MV-4-11 (cell line): ENCODE results near the gene KPNA4.
A peak's percentile ranks its signal among the peaks of the same experiment; 100 is the strongest.

Experiments
- DNase-seq: peaks from one replicate; lab custom pipeline; 2025; lab: John Stamatoyannopoulos, UW

The KPNA4 gene

GRCh38 chr3:160450846-160451245 lies 114.5 kb downstream of the KPNA4 start:
- DNase-seq, result no peak

GRCh38 chr3:160449636-160450598 lies 115.5 kb downstream of the KPNA4 start, which contains the start of gene TRIM59:
Gene TRIM59 (minus strand): TSS chr3:160449786. CDS start chr3:160439183, 10,603 bp downstream.
- peak; percentile 95 for DNase-seq

GRCh38 chr3:160448845-160449635 lies 116.3 kb downstream of the KPNA4 start:
- DNase-seq, result peak; percentile 56

- no peak for DNase-seq
Observed at GRCh38 chr3:160447544-160447943, 117.8 kb downstream of the KPNA4 start.

- no peak for DNase-seq
Observed at GRCh38 chr3:160446522-160447056, 118.8 kb downstream of the KPNA4 start.

GRCh38 chr3:160445854-160446253 lies 119.5 kb downstream of the KPNA4 start:
- DNase-seq, result no peak
